SK-N-SH (cell line): ENCODE measurements around the gene HS1BP3. TPM values are rescaled to one million over a fixed set of nuclear protein-coding genes. Genes with fewer than 3 reads are reported as not detected.

Experiments
- CTCF ChIA-PET: fragments of 300-600, 350-600 bp; formaldehyde crosslinking; extraction: SDS; loops from one replicate; lab custom pipeline; 2021; lab: Yijun Ruan, JAX
- POLR2A ChIA-PET: fragments of 350-600 bp; sonication (Branson Sonifier 250); formaldehyde crosslinking; extraction: SDS; loops from one replicate; lab custom pipeline; 2020; ENCODE audit warnings: antibody characterized with exemption, inconsistent platforms; lab: Yijun Ruan, JAX
- DNase-seq: peaks from one replicate; pipeline ENCODE4 v3.0.0; 2012
- H2AFZ ChIP-seq: fragments of 200-600 bp; sonication (generic); 2 replicates; pipeline ENCODE4 v1.8.1; 2016; ENCODE audit warnings: antibody characterized with exemption, mild to moderate bottlenecking, low read depth
- H3F3A ChIP-seq: fragments of 200-600 bp; sonication (generic); replicated peaks from 2 replicates; pipeline ENCODE3; 2016; ENCODE audit warnings: antibody characterized with exemption, mild to moderate bottlenecking; ENCODE audit not compliant: insufficient read depth
- H3K27ac ChIP-seq, 2 experiments: fragments of 200-500 bp in 1 of 2; fragments of 200-600 bp in 1 of 2; sonication (Bioruptor generic) in 1 of 2; sonication (generic), shearing (Covaris generic) in 1 of 2; 2 replicates each; pipeline versions ENCODE4 v1.5.1 to v1.6.1; 2014 to 2016; ENCODE audit warnings: low read depth in 2 of 2, inconsistent platforms in 1 of 2, low read length in 1 of 2, mild to moderate bottlenecking in 1 of 2, mixed read lengths in 1 of 2
- H3K27me3 ChIP-seq: fragments of 200-600 bp; sonication (generic), shearing (Covaris generic); 2 replicates; pipeline ENCODE4 v1.6.1; 2016; ENCODE audit warnings: mixed run types; ENCODE audit not compliant: insufficient read depth
- H3K36me3 ChIP-seq, 2 experiments: fragments of 200-500 bp in 1 of 2; fragments of 200-600 bp in 1 of 2; sonication (Bioruptor generic) in 1 of 2; sonication (generic) in 1 of 2; replicated peaks in 1 of 2; 2 replicates each; pipeline versions ENCODE3 to v1.5.1; 2014 to 2016; ENCODE audit warnings: low read length in 1 of 2, mild to moderate bottlenecking in 1 of 2; ENCODE audit not compliant: insufficient read depth in 2 of 2, control insufficient read depth in 1 of 2
- H3K4me1 ChIP-seq, 2 experiments: fragments of 200-500 bp in 1 of 2; fragments of 200-600 bp in 1 of 2; sonication (Bioruptor generic) in 1 of 2; sonication (generic), shearing (Covaris generic) in 1 of 2; 2 replicates each; pipeline versions ENCODE4 v1.5.1 to v1.6.1; 2014 to 2016; ENCODE audit warnings: low read depth in 1 of 2, low read length in 1 of 2, mixed run types in 1 of 2; ENCODE audit not compliant: insufficient read depth in 2 of 2, control insufficient read depth in 1 of 2
- H3K4me2 ChIP-seq: fragments of 200-600 bp; sonication (generic), shearing (Covaris generic); 2 replicates; pipeline ENCODE4 v1.6.1; 2017; ENCODE audit warnings: mixed run types
- H3K4me3 ChIP-seq, 2 experiments: fragments of 200-500 bp in 1 of 2; fragments of 200-600 bp in 1 of 2; sonication (Bioruptor generic) in 1 of 2; sonication (generic), shearing (Covaris generic) in 1 of 2; 2 replicates each; pipeline versions ENCODE4 v1.5.1 to v1.8.1; 2014 to 2016; ENCODE audit warnings: low read depth in 2 of 2, inconsistent platforms in 1 of 2, low read length in 1 of 2, mild to moderate bottlenecking in 1 of 2, mixed read lengths in 1 of 2, moderate library complexity in 1 of 2
- H3K79me2 ChIP-seq: fragments of 200-600 bp; sonication (generic); 2 replicates; pipeline ENCODE4 v1.8.1; 2017; ENCODE audit warnings: mild to moderate bottlenecking; ENCODE audit not compliant: insufficient read depth
- H3K9ac ChIP-seq: fragments of 200-600 bp; sonication (generic); 2 replicates; pipeline ENCODE4 v1.6.1; 2017; ENCODE audit warnings: mixed run types
- H3K9me2 ChIP-seq: fragments of 200-600 bp; sonication (generic); 2 replicates; pipeline ENCODE4 v1.6.1; 2017; ENCODE audit warnings: mixed run types
- H3K9me3 ChIP-seq: fragments of 200-600 bp; sonication (generic); 2 replicates; pipeline ENCODE4 v1.6.1; 2017; ENCODE audit warnings: mixed run types, mild to moderate bottlenecking, moderate library complexity
- H4K20me1 ChIP-seq: fragments of 200-600 bp; sonication (generic); 2 replicates; pipeline ENCODE4 v1.6.1; 2017; ENCODE audit warnings: mild to moderate bottlenecking, mixed run types; ENCODE audit not compliant: insufficient read depth
- FOSL2 ChIP-seq: IDR thresholded peaks from 2 replicates; pipeline ENCODE4 v1.4.0; 2012; ENCODE audit warnings: low read depth, mild to moderate bottlenecking, moderate library complexity, borderline replicate concordance
- GATA2 ChIP-seq: sonication (generic); formaldehyde crosslinking; IDR thresholded peaks from 2 replicates; pipeline ENCODE4 v1.5.0; 2020; ENCODE audit warnings: mild to moderate bottlenecking, missing genetic modification reagents
- JUND ChIP-seq: IDR thresholded peaks from 2 replicates; pipeline ENCODE4 v1.4.0; 2012
- MEF2A ChIP-seq: IDR thresholded peaks from 2 replicates; pipeline ENCODE4 v1.4.0; 2012; ENCODE audit warnings: low read depth, borderline replicate concordance
- RAD21 ChIP-seq: IDR thresholded peaks from 2 replicates; pipeline ENCODE4 v1.6.1; 2012; ENCODE audit warnings: mild to moderate bottlenecking, low read length
- RCOR1 ChIP-seq: fragments of 150-350 bp; IDR thresholded peaks from 2 replicates; pipeline ENCODE4 v1.6.1; 2017; ENCODE audit warnings: antibody characterized with exemption, low read length
- SMC3 ChIP-seq: IDR thresholded peaks from 2 replicates; pipeline ENCODE4 v1.6.1; 2012; ENCODE audit warnings: low read depth, low read length, improper control_type of control experiment
- TAF1 ChIP-seq: IDR thresholded peaks from 2 replicates; pipeline ENCODE4 v1.6.1; 2012; ENCODE audit warnings: low read depth, mild to moderate bottlenecking, low read length, moderate library complexity, borderline replicate concordance
- YY1 ChIP-seq: IDR thresholded peaks from 2 replicates; pipeline ENCODE4 v1.4.0; 2012; ENCODE audit warnings: low read depth, mild to moderate bottlenecking
- WGBS: methylation state at CpG from one replicate; pipeline ENCODE4 v1.1.6; 2017; ENCODE audit warnings: low lambda C conversion rate; 5-methylcytosine and 5-hydroxymethylcytosine counted together
- polyA plus RNA-seq, 3 experiments: library from polyadenylated mRNA; depleted of rRNA; stranded (reverse); fragments of >200 nt; gene quantifications; 2 replicates each; pipeline ENCODE4 v1.2.3, GENCODE V29; 2012
- TF ChIP-seq, protein P1 (sequence below): fragments of 150-350 bp; IDR thresholded peaks from 2 replicates; pipeline ENCODE4 v1.6.1; 2017; ENCODE audit warnings: antibody characterized with exemption, low read length, low read depth, borderline replicate concordance
- TF ChIP-seq, protein P2 (sequence below): IDR thresholded peaks from 2 replicates; pipeline ENCODE4 v1.4.0; 2012; ENCODE audit warnings: low read depth, borderline replicate concordance

HS1BP3 gene
- polyA plus RNA-seq, 1 of the 3 experiments (the other 2 are of a cell fraction): 20.1 TPM

DNA sequence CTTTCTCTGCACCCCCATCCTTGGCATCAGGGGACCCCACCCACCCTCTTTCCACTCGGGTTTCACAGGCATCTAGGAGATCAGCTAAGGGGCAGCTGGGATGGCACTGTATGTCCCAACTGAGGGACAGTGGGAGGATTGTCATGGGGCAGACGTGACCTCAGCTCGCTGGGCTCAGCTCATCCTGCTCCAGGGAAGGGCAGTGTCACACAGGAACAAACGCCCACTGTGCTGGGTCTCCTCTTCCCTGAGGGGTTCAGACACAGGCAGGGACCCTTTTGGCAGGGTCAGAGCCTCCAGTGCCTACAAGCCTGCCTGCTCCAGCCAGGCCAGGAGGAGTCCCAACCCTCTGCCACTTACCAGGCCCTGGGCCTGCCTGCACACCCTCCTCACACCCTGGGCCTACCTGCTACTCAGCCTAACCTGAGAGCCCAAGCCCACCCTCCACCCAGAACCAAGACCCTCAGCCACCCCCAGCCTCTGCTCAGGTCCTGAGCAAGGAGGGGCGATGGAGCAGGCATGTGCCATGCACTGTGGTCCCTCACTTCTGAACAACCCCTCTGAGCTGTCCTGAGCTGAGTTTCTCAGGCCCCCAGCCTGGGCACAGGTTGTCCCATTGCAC, 68.2 kb downstream of the HS1BP3 start:
- ChIA-PET CTCF (interaction anchor here (1.2 to 1.3 kb wide), 3 partner anchors 20 to 68 kb away, joined by 3 to 4 read pairs (median 3); partner anchors contain the start of gene HS1BP3), POLR2A (interaction anchor here (1.5 to 3.0 kb wide), 2 partner anchors 132 to 136 kb away, joined by 3 to 9 read pairs; partner anchors contain the start of gene RHOB)
- H3K9ac ChIP-seq: no peak overlapping the region
- H3K9me3 ChIP-seq: no peaks in the 10 kb centered on the region
- no peak for TF ChIP-seq YY1
- H3K4me2 ChIP-seq: no peak overlapping the region
- H3F3A ChIP-seq: peaks cover 41% of the 10 kb centered on the region
- WGBS: 80% methylated on average over 5 of the region's 5 CpGs
- H3K79me2 ChIP-seq: no peaks in the 10 kb centered on the region
- peaks cover 42 to 47% of the 10 kb centered on the region in 2 experiments; a peak in 3 of 4 replicates for H3K4me1 ChIP-seq
- peak overlapping the region in 1 of 2 experiments; percentile 87; a peak in 1 of 4 replicates for H3K27ac ChIP-seq
- H4K20me1 ChIP-seq: no peaks in the 10 kb centered on the region
- no peaks in the 10 kb centered on the region for H3K36me3 ChIP-seq
- no peak overlapping the region for H2AFZ ChIP-seq
- H3K9me2 ChIP-seq: no peaks in the 10 kb centered on the region
- H3K27me3 ChIP-seq: no peaks in the 10 kb centered on the region
- no peak overlapping the region for H3K4me3 ChIP-seq
- DNase-seq: no peak

DNA sequence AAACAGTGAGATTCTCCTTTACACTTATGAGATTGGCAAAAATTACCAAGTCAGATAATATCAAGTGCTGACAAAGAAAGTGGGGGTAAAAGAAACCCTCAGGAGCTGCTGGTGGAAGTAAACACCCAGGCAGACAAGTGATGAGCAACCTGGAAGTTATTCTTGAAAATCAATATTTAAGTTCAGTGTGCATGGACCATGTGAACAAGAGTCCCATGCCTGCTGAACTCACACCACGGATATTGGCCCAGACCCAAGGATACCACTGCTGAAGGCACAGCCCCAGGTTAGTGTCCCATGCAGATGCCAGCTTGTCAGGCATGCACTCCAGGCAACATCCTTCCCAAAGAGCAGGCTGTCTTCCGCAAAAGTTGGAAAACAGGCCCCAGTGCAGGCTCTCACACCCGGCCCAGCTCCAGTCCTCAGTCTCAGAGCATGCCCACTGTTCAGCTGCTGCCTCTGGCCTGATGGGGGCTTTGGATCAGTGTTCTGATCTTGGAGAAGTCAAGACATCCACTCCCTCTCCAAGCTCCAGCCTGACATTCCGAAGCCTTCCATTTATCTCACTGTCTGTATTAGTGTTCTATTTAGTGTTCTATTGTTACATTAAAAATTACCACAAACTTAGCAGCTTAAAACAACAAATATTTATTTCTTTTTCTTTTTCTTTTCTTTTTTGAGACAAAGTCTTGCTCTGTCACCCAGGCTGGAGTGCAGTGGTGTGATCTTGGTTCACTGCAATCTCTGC, 70.0 kb downstream of the HS1BP3 start:
- DNase-seq: no peak
- Histone ChIP-seq H3K4me1 (peaks cover 45 to 48% of the 10 kb centered on the region in 2 experiments; a peak in 3 of 4 replicates), H3K4me3 (no peak overlapping the region), H3K9me3 (no peaks in the 10 kb centered on the region), H3K4me2 (no peak overlapping the region), H3F3A (peaks cover 41% of the 10 kb centered on the region), H3K79me2 (no peaks in the 10 kb centered on the region), H2AFZ (no peak overlapping the region), H4K20me1 (no peaks in the 10 kb centered on the region), H3K27ac (peak overlapping the region in 1 of 2 experiments; percentile 98; a peak in 2 of 4 replicates), H3K9me2 (no peaks in the 10 kb centered on the region), H3K36me3 (no peaks in the 10 kb centered on the region), H3K27me3 (no peaks in the 10 kb centered on the region), H3K9ac (no peak overlapping the region)
- ChIA-PET POLR2A (interaction anchor here (1.1 to 3.9 kb wide), 3 partner anchors 44 to 134 kb away, joined by 4 to 17 read pairs (median 9); partner anchors contain the start of gene RHOB), CTCF (interaction anchor here (0.6 to 1.7 kb wide), 4 partner anchors 10 to 80 kb away, joined by 3 to 7 read pairs (median 4); no protein-coding TSS in a partner anchor)
- no peak for TF ChIP-seq SMC3
- TF ChIP-seq, protein P1, sequence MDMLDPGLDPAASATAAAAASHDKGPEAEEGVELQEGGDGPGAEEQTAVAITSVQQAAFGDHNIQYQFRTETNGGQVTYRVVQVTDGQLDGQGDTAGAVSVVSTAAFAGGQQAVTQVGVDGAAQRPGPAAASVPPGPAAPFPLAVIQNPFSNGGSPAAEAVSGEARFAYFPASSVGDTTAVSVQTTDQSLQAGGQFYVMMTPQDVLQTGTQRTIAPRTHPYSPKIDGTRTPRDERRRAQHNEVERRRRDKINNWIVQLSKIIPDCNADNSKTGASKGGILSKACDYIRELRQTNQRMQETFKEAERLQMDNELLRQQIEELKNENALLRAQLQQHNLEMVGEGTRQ: no peak
- TF ChIP-seq GATA2: no peak
- no peak for TF ChIP-seq FOSL2
- no peak for TF ChIP-seq TAF1
- no peak for TF ChIP-seq RCOR1
- no peak for TF ChIP-seq RAD21
- TF ChIP-seq, protein P2, sequence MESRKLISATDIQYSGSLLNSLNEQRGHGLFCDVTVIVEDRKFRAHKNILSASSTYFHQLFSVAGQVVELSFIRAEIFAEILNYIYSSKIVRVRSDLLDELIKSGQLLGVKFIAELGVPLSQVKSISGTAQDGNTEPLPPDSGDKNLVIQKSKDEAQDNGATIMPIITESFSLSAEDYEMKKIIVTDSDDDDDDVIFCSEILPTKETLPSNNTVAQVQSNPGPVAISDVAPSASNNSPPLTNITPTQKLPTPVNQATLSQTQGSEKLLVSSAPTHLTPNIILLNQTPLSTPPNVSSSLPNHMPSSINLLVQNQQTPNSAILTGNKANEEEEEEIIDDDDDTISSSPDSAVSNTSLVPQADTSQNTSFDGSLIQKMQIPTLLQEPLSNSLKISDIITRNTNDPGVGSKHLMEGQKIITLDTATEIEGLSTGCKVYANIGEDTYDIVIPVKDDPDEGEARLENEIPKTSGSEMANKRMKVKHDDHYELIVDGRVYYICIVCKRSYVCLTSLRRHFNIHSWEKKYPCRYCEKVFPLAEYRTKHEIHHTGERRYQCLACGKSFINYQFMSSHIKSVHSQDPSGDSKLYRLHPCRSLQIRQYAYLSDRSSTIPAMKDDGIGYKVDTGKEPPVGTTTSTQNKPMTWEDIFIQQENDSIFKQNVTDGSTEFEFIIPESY: no peak
- no peak for TF ChIP-seq MEF2A
- no peak for TF ChIP-seq JUND
- WGBS: 89% methylated on average over 4 of the region's 4 CpGs
